CD4-positive, alpha-beta T cell treated with Interferon gamma for 1 hour (primary cell): ENCODE measurements around the gene SRL.
A peak's percentile ranks its signal among the peaks of the same experiment; 100 is the strongest.
"Not testable (repeated sequence)": the region's sequence is repeated elsewhere in the genome, so short reads cannot be mapped to it uniquely, and the experiment has no call there.

Experiments
- DNase-seq: peaks from one replicate; pipeline ENCODE4 v3.0.0-alpha.2; 2020

The SRL gene

DNA sequence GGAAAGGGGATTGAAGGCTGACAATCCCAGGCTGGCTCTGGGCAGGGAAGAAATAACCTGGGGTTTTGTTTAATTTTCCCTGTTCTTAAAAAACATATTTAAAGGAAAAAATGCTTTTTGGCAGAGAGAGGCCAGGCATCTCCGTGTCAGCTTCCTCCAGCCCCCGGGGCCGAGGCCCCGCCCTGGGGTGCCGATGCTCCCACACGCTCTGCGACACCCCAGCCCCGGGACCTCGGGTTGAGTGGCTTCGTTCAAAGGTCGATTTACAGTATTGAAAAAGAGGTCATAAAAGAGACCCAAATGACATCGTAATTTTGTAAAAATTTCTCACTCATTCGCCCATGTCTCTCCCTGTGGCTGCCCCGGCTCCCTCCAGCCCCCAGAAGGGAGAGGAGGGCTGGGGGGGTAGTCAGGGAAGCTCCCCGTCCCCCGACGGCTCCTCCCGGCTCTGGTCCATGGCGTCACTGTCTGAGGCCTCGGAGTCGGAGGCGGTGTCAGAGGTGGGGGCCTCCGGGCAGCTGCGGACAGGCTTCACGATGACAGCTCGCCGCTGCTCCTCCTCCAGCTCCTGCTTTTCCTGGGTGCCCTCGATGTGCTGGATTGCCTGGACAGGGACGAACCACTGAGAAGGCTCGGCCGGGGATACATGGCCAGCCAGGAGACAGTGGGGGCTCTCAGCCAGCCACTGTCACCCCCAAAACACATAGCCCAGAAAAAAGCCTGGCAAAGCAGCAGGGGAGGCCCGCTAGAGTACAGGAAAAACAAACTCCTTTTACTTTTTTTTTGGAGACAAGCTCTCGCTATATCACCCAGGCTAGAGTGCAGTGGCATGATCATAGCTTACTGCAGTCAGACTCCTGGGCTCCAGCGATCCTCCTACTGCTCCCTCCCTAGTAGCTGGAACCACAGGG, 16.0 kb upstream of the SRL start:
- DNase-seq: no peak

DNA sequence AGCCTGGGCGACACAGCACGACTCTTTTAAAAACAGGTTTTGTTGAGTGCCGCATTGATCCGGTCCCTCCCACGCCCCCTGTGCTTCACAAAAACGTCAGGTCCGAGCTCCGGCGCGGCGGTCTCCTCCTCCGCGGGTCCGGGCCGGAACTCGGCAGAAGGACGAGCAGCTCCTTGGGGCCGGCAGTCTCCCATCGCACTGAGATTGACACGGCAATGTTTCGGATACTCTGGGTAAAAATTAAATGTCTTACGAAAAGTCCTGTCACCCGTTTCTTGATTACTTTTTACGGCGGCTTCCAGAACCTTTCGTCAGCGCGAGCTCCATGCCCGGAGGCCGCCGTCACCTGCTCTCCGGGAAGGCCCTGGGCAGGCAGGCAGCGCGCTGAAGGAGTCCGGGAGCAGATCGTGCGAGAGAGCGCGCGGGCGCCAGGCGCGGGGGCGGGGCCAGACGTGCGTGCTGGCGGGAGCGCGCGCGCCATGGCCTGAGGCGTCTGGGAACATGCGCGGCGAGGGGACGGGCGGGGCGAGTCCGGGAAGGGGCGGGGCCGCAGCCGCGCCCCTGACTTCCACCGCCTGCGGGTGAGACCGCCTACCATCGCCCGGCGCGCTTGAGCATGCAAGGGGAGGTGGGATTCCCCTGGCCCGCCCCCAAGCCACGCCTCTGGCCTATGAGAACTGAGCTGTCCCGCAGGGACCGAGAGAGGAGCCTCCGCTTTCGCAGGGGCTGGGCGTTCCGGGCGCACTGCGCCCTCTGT, 11.7 kb upstream of the SRL start:
- peak; percentile 100 for DNase-seq

DNA sequence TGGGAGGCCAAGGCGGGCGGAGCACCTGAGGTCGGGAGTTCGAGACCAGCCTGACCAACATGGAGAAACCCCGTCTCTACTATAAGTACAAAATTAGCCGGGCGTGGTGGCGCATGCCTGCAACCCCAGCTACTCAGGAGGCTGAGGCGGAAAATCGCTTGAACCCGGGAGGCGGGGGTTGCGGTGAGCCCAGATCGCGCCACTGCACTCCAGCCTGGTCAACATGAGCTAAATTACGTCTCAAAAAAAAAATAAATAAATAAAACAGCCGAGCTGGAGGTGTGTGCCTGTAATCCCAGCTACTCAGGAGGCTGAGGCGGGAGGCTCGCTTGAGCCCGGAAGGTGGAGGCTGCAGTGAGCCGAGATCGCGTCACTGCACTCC, 11.1 kb upstream of the SRL start:
- not testable (repeated sequence) for DNase-seq

- DNase-seq: no peak
These were observed 7.8 kb upstream of the SRL start for GRCh38 chr16:4249530-4250308.

- DNase-seq: no peak
These were observed 5.5 kb upstream of the SRL start for GRCh38 chr16:4247460-4247784.

DNA sequence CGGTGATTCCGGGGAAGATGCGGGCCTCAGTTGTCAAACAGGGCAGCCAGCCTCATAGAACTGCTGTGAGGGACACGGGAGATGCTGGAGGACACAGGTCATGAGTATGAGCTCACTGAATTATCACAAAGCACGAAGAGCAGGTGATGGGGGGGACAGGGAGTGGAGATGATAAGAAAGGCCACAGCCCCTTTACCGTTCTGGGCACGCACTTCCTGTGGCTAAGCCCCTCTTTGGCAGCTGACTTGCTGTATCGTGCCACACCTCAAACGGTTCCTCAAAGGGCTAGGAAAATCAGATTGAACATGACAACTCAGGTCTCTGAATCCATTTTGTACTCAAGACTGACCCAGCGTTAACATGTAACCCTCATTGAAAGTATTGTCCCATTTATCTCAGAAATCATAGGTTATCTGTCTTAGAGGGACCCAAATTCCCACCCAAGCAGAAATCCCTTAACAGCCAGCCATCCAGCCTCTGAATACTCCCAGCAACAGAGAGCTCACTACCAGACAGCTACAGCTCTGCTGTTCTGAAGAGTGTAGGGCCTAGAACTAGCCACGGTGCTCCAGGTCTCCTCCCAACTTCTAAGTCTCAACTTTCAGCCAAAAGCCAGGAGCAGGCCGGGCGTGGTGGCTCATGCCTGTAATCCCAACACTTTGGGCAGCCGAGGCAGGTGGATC, 5.0 kb upstream of the SRL start:
- no peak for DNase-seq

DNA sequence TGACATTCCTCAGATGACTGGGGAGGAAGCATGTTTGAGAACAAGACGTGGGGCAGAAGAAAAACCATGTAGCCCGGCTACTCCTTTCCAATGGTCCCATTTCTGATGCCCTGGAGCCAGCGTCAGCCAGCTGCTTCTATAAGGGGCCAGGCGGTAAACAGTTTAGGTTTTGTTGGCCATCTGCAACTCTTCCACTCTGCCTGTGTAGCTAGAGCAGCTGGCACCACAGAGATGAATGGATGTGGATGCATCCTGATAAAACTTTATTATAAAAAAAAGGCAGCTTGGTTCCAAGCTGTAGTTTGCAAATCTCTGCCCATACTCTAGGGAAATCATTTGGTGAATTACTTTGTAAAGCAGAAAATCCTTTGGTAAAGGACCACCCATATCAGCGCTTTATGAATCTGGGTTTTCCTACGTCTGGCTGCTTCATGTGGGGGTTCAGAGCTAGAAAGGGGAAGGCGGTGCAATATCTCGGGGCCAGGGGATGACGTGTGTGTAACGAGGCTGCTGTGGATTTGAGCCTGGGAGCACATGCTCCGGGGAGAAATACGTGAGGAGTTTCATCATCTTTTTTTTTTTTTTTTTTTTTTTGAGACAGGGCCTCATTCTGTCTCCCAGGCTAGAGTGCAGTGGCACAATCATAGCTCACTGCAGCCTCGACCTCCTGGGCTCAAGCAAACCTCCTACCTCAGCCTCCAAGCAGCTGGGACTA, 3.4 kb upstream of the SRL start:
- no peak for DNase-seq

DNA sequence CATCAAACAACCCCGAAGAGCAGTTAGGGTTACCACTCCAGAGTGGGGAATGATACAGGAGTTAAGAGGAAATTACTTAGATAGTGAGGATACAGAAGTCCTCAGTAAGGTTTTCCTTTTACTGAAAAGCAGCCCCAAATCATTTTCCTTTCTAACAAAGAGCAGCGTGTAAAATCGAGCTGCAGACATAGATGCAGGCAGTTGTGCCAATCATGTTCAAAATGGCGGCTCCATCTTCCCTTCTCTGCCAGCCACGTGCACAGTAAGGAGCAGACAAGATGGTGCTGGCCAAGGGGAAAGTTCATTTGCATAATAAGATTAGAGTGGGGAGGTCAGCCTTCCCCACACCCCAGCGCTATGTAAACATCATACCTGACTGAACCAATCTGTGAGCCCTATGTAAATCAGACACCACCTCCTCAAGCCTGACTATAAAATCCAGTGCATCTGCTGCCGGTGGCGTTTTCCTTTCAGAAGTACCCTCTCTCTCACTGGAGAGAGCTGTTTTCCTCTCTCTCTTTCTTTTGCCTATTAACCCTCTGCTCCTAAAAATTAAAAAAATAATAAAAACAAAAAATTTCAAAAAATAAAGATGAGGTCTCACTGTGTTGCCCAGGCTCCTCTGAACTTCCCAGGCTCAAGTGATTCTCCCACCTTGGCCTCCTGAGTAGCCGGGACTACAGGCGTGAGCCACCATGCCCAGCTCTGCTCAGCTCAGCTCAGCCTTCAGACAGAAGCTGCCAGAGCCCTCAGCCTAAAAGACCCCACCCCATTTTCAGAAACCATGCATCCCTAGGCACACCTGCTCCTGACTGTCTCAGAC, 2.6 kb upstream of the SRL start:
- no peak for DNase-seq

DNA sequence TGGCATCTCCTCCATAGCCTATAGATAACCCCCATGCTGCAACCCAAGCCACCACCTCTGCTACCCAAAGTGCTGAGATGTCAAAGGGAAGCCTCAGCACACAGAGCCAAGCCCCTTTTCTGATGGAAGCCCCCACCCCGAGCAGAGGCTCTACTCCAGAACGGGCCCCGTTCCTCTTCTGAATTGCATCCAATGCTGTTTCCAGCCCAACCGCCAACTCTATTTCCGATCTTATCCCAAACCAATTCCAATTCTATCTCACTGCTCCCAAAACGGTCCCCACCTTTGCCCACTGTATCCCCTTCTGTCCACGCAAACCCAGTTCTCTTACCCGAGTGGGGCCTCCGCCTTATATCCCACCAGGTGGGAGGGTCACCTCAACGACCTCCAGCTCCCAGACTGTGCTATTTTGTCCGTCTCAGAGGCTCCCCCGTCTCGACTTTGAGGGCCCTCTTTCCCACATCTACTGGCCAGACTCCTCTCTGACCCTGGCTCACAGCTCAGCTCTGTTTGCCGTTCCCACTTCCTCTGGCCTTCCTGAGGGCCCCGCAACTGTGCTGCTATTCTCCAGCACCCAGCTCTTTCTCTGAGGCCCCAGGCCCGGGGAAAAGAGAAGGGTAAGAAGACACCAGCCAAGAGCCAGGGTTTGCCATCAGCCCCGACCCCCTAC, 487 bp downstream of the SRL start:
- no peak for DNase-seq

DNA sequence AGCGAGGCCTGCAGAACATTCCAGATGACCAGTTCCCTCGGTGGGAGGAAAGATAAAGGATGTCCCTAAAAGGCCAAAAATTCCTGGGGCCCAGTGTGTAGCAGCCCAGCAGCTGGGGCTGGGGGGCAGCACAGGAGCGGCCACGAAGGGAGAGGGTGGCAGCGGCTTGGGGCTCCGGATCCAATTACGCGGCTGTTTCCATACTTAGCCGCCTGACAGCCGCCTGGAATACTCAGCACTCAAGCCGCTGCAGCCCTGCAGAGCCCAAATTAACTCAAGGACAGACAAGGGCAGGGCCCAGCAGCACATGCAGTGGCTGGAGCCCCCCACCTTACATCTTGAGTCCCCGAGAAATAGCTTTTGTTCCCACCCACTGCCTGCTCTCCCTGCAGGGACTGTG, 1.3 kb downstream of the SRL start:
- no peak for DNase-seq

GRCh38 chr16:4239682-4240175, 2.2 kb downstream of the SRL start:
- DNase-seq: no peak

DNA sequence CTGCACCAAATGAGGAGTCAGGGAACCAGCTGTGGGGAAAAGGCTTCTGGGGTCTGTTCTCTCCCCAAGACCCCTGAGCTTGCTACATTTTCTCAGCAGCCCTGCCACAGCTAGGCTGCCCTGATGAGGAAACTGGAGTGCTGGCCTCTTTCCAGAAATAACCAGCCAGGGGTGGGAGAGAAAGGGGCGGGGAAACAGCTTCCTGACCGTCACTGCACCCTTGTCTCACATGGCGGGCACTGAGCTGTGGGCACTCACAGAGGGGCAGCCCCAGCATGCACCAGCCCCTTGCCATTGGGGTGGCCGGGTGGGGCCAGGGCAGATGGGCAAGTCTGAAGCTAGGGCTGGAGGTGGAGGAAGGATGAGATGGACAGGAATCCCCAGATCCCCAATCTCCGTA, 2.9 kb downstream of the SRL start:
- no peak for DNase-seq

DNA sequence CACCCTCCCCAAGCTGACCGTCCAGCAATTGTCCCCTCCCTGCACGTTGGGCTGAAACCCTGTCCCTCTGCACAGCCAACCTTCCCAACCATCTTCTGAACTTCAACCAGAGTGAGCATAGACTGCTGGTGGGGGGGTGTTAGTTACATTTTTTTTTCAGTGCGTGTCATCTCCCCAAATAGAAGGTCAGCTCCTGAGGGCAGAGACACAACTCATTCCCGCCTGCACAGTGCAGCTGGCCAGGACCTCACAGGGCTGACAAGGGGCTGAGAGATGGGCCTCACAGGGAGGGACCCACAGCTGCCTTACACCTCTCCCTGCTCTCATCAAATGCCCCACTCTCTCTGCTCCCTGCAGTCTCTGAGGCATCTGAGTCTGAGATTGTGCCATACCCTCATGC, 8.4 kb downstream of the SRL start:
- DNase-seq: no peak

- DNase-seq: no peak
These were observed 9.1 kb downstream of the SRL start for GRCh38 chr16:4232541-4233386.

DNA sequence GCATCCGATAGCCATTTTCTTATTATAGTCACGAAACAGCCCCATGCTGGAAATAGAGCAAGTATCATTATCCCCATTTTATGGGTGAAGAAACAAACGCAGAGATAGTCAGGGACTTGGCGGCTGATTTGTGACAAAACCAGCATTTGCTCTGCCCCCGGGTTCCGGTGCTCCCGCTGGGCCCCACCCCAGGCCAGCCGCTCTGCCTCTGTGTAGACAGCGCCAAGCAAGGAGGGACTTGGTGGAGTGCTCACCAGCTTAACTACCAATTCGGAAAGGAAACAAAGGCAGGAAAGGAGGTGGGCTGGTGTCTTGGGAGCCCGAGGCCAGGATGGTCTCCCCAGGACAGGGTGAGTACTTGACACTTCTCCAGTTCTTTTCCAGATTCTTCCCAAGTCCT, 10.0 kb downstream of the SRL start:
- DNase-seq: no peak

- no peak for DNase-seq
These were observed 10.5 kb downstream of the SRL start for GRCh38 chr16:4231367-4231766.

DNA sequence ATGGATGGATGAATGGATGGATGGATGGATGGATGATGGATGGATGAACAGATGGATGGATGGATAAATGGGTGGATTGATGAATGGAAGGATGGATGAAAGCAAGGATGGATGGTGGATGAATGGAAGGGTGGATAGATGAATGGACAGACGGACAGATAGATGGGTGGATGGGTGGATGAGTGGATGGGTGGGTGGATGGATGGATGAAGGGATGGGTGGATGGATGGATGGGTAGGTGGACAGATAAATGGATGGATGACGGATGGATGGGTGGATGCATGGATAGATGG, 14.9 kb downstream of the SRL start:
- DNase-seq: no peak

DNA sequence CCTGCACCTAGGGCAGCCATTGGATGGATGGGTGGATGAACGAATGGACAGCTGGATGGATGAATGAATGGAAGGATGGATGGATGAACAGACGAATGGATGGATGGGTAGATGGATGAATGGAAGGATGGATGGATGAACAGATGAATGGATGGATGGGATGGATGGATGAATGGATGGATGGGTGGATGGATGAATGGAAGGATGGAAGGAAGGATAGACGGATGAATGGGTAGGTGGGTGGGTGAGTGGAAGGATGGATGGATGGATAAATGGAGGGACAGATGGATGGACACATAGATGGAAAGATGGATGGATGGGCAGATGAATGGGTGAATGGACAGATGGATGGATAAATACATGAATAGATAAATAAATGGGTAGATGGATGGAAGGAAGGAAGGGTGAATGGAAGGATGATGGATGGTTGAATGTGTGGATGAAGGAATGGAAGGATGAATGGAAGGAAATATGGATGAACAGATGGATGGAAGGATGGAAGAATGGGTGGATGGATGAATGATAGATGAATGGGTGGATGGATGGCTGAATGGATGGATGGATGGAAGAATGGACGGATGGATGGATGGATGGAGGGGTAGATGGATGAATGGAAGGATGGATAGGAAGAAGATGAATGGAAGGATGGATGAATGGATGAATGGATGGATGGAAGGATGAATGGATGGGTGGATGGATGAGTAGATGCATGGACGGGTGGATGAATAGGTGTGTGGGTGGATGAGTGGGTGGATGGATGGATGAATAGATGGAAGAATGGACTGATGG, 15.4 kb downstream of the SRL start:
- DNase-seq: no peak

DNA sequence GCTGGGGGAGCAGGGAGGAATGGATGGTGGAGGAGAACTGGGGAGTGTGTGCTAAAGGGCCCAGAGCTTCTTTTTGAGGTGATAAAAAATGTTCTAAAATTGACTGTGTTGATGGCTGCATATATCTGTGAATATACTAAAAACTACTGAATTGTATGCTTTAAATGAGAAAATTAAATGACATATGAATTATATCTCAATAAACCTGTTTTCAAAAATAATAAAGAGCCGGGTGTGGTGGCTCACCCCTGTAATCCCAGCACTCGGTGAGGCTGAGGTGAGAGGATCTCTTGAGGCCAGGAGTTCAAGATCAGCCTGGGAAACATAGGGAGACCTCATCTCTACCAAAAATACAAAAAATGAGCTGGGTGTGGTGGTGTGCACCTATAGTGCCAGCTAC, 16.8 kb downstream of the SRL start:
- DNase-seq: no peak
